ENCODE results near the gene IGSF21.

Gene IGSF21

GRCh38 chr1:18256282-18257235 lies 149.0 kb downstream of the IGSF21 start:
- peak in 10 of 56 donors; percentile 4 to 27 (median 14) for DNase-seq

DNA sequence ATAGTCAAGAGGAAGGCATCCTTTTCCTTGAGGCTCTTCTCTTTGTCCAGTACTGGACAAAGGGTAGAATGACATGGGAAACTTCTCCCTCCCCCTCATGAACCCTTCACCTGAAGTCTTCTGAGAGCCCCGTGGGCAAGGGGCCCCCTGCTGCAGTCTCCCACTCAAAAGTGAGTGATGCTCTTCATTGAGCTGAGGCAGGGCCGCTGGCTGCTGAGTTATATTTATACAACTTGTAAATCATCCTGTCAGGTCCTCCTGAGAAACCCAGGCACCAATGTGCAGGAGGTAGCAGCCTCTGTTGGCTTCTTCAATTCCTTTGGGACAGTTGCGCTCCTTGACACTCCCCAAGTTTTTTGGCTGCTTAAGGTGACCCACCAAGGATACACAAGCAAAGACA lies 150.2 kb downstream of the IGSF21 start:
- no peak for DNase-seq

DNA sequence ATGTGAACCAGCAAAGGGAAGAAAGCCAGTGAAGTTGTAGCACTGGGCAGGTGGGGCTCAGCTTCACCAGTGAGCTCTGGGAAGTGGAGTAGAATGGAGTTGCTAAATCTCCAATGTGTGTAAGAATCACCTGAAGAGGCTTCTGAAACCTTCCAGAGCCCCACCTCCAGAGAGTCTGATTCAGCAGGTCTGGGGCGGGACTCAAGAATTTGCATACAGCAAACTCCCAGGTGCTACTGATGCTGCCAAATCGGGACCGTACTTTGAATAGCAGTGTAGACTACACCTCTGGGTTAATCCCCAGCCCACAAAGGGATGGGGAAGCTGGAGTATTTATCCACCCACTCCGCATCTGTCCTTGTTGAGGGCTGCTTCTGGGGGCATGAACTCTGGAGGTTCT lies 154.3 kb downstream of the IGSF21 start:
- no peak for DNase-seq

DNA sequence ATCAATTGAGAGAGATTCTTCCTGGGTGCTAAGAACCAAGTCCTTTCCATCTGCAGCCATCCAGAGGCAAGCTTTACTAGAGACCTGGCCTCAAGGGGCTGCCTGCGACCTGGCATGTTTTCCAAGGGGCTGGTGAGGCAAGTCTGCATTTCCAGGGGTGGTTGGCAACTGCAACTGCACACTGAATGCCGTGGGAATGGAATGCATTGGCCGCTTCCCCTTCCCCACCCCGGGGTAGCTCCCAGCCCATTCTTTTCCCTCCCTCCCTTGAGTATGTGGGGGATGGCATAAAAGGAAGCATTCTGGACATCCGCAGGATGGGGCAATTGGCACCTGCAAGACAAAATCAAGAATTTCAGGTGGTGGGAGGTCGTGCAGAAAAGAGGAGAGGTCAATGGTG lies 155.1 kb downstream of the IGSF21 start:
- no peak for DNase-seq

DNA sequence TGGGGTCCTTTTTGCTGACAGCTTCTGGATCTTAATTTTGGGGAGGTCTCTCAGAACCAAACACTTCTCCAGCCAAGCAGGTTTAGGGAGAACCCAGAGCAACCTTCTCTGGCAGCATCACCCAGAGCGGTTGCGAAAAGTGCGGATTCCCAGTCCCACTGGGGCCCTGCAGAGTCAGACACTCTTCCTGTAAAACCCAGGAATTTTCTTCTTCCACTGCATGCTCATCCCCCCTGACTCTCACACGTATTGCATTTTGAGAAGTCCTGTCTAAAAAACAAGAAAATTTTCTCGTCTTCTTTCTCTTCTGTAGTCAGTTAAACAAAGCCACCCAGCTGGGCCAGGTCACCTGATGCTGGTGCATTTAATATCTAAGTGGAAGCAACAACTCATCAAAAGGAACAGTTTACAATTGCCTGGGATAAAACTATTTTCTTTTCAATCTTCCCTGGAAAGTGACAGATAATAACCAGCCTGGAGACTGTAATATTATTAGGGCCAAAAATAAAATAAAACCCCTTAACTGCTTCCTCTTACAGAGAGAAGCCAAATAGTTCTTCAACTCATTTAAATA lies 156.0 kb downstream of the IGSF21 start:
- DNase-seq, result no peak

GRCh38 chr1:18264450-18265039 lies 156.9 kb downstream of the IGSF21 start:
- DNase-seq, result no peak

- DNase-seq, result no peak
These were observed 158.0 kb downstream of the IGSF21 start for GRCh38 chr1:18265641-18266040.

DNA sequence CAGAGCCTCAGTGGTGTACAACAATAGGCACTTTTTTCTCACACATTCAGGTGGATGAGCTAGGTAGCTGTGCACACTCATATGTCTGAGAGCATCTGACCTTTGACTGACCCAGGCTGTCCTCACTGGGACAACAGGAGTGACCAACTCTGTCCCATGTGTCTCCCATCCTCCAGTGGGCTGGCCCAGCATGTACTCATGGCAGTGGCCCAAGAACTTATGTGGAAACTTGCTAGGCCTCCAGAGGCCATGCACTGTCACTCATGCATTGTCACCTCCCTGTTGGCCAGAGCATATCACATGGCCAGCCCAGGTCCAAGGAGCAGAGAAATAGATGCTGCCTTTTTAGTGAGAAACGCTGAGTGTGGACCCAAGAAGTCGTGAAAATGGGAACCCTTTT lies 158.8 kb downstream of the IGSF21 start:
- DNase-seq, result no peak

DNA sequence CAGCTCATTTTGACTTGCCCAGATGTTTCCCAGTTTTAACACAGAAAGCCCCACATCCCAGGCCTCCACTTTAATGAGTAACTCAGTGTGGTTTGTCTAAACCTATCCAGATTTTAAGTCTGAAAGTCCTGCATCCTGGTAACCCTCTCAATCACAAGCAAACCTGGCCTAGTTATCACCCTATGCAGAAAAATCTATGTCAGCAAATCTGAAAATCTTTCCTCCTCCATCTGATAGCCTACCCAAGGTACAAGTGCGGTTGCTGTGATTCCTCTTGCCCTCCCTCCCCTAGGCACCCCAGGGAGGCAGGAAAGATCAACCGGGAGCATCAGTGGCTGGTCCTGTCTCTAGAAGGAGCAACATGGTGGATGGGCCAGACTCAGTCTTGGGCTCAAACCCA lies 163.7 kb downstream of the IGSF21 start:
- DNase-seq, result no peak

DNA sequence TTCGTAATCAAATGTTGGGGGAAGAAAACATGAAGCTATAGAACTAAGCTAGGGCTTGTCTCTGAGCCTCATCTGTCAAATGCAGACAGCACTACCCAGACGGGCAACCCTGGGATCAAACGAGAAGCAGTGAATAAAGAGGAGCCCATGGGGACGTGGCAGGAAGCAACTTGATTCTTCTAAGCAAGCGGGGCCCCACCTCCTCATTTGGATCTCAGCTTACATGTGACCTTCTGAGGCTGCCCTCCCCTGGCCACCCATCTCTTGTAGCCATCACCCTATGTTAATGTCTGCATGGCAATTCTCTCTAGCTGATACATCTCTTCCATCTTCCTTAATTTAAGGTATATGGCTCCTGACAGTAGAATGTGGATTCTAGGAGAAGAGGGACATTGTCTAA lies 171.3 kb downstream of the IGSF21 start:
- DNase-seq, result no peak

DNA sequence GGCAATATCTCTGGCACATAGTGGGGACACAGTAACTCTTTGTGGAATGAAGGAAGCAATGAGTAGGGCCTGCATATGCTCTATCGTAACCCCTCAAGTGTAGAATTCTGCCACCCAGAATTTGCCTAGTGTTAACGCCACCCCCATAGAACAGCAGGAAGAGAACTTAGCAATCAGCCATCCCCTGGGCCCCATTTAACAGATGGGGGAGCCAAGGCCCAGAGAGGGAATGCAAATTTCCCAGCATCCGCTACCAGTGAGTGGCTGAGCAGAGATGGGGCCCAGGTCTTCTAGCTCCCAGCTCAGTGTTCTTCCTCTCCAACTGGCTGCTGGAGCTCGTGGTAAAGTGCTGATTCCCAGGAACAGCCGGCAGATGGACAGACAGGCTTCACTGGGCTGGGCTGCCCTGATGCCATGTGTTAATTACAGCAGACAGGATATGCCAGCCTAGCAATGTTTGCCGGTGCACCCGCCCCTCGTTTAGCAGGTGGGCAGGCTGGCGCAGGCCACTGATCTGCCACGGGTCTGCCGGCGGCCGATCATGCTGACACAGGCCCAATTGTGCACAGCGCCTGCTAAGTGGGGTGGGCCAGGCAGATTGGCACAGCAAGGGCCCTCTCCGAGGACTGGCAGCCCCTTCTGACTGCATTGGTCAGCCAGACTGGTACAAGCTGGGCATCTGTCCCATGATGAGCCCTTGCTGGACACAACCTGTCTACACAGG lies 171.9 kb downstream of the IGSF21 start:
- DNase-seq, result peak in 2 of 56 donors; percentile 9 to 17

DNA sequence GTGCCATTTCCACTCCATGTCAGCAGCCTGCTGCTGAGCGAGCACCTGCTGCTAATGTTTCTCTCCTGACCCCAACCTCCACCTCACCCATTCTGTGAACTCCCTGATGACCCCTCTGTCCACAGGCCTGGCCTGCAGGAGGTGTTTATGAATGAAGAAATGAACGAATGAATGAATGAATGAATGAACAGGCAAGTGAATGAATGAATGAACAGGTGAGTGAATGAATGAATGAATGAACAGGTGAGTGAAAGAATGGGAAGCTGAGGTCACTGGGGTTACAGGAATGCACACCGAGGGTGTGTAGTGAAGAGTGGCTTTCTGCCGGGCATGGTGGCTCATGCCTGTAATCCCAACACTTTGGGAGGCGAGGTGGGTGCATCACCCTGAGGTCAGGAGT lies 173.4 kb downstream of the IGSF21 start:
- no peak for DNase-seq

GRCh38 chr1:18282851-18283600 lies 175.4 kb downstream of the IGSF21 start:
- DNase-seq, result peak in 13 of 56 donors; percentile 1 to 75 (median 28)

DNA sequence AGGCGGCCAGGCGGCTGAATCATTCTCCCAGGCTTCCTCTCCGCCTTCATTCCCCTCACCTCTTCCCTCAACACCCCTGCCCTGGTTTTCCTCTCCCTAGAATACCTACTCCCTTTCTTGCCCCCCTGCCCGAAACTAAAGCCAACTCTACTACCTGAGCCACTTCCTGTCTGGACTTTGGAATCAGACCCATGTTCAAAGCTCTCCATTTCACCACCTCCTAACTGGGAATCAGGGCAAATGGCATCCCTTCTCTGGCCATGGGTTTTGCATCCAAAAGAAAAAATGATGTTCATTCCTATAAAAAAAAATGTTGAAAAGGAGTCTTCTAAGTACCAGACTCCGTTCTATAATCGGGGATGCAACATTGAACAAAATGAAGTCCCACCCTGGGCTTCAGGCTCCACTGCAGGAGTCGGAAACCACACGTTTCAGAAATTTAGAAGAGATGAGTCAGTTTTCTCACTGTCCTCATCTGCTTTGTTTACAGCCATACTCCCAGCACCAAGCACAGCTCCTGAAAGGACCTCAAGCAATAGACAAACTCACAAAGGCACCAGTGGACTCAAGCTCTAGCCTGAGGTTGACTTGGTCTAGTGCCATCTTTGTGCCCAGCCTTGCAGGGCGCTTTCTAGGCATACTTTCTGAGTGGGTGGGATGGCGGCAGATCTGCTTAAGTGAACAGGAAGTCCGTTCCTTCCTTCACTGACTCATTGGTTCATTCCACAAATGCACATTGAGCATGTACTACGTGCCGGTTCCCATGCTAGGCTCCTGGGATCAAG lies 176.2 kb downstream of the IGSF21 start:
- peak in 6 of 56 donors; percentile 1 to 18 (median 8) for DNase-seq

DNA sequence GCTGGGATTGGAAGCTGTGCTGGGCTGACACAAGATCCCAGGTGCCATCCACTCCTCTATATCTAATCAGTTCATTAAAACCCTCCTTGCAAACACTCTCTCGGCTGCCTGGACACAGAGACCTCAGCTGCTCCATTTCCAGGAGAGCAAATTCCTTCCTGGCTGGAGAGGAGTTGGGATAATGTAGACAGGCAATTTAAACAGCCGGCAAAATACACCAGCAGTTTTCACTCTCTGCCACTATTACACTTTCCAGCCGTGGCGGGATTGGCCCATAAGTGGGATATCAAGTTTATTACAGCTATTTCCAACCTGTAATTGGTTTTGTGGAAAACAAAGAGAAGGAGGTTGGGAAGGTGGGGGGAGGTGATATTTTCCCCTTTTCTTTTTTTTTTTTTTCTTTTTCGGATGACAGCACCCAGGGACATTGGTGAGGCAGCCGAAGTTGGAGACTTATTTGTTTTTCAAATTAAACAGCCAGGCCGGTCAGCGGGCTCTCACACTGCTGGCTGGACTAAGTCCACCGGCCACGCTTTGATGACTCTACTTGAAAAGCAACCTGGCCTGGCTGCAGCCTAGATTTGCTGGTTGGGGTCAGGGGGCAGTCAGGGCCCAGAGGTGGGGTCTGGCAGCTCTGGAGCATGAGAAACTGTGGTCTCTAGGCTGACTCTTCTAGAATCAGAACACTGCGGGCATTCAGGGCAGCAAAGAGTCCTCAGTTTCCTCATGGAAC lies 177.4 kb downstream of the IGSF21 start:
- DNase-seq, result no peak

DNA sequence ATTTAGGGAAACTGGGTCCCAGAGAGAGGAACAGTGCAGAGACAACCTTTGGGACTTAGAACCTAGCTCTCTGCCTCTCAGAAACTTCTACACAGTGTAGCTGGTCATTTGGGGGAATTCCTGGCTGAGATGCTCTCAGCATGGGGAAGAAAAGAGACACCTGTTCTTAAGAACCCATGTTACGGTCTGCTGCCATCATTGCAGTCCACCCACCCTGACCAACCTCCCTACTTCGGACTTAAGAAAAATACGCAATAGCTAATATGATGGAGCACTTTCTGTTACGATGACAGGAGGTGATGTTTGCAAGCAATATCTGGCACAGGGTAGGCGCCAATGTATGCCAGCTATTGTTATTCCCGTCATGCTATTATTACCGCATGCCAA lies 177.9 kb downstream of the IGSF21 start:
- no peak for DNase-seq

DNA sequence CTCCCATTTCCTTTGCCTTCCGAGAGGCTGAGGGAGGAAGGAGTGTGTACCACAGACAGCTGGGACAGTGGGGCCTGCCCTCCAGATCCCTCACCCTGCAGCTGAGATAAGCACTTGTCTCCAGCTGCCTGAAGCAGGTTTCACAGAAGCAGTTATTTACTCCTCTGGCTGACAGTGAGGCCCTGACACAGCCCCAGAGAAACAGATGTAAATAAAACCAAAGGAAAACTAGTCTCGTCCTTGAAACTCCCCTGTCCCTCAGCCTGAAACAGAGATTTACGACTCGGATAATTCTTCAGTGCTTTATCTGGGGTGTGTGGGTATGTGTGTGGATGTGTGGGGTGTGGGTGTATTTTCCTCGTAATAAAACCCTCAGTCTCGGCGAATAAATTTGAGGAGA lies 181.1 kb downstream of the IGSF21 start:
- no peak for DNase-seq

- DNase-seq, result no peak
These were observed 182.0 kb downstream of the IGSF21 start for GRCh38 chr1:18289597-18289996.

- no peak for DNase-seq
These were observed 183.3 kb downstream of the IGSF21 start for GRCh38 chr1:18290740-18291412.

Measured in amygdala (tissue), 56 donors.